NCI-H2081 treated with DMSO at 0.1 percent for 48 hours (cell line): ENCODE measurements around the gene EMSY.
"Not testable (repeated sequence)": the region's sequence is repeated elsewhere in the genome, so short reads cannot be mapped to it uniquely, and the experiment has no call there.

ENCODE experiments used
- DNase-seq: peaks from one replicate; lab custom pipeline; 2025; lab: John Stamatoyannopoulos, UW

EMSY gene, protein sequence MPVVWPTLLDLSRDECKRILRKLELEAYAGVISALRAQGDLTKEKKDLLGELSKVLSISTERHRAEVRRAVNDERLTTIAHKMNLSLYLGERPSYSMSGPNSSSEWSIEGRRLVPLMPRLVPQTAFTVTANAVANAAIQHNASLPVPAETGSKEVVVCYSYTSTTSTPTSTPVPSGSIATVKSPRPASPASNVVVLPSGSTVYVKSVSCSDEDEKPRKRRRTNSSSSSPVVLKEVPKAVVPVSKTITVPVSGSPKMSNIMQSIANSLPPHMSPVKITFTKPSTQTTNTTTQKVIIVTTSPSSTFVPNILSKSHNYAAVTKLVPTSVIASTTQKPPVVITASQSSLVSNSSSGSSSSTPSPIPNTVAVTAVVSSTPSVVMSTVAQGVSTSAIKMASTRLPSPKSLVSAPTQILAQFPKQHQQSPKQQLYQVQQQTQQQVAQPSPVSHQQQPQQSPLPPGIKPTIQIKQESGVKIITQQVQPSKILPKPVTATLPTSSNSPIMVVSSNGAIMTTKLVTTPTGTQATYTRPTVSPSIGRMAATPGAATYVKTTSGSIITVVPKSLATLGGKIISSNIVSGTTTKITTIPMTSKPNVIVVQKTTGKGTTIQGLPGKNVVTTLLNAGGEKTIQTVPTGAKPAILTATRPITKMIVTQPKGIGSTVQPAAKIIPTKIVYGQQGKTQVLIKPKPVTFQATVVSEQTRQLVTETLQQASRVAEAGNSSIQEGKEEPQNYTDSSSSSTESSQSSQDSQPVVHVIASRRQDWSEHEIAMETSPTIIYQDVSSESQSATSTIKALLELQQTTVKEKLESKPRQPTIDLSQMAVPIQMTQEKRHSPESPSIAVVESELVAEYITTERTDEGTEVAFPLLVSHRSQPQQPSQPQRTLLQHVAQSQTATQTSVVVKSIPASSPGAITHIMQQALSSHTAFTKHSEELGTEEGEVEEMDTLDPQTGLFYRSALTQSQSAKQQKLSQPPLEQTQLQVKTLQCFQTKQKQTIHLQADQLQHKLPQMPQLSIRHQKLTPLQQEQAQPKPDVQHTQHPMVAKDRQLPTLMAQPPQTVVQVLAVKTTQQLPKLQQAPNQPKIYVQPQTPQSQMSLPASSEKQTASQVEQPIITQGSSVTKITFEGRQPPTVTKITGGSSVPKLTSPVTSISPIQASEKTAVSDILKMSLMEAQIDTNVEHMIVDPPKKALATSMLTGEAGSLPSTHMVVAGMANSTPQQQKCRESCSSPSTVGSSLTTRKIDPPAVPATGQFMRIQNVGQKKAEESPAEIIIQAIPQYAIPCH (N-terminal part only)

GRCh38 chr11:76444384-76445120, at the start of gene EMSY:
Gene EMSY, plus strand, starts transcription at chr11:76445018. Its CDS starts 1,921 bp downstream, at chr11:76446939.
- DNase-seq = peak; percentile 93

- no peak for DNase-seq
These were observed 49.5 kb upstream of the EMSY start for GRCh38 chr11:76395296-76395695.

DNA sequence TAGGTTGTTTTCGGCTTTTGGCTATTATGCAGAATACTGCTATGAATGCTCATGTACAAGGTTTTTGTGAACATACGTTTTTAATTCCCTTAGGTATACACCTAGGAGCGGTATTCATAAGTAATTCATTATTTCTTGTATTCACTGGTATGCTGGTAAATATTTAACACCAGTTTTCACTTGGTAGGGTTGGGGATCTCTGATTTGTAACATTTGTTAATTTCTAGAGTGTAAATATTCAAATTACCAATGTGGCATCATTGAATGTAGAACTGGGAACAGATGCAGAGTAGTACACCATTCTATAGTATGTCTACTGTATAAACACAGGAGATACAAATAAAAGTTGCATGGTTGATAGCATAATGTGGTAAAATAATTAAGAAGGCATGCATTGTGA, 47.4 kb upstream of the EMSY start:
- no peak for DNase-seq

DNA sequence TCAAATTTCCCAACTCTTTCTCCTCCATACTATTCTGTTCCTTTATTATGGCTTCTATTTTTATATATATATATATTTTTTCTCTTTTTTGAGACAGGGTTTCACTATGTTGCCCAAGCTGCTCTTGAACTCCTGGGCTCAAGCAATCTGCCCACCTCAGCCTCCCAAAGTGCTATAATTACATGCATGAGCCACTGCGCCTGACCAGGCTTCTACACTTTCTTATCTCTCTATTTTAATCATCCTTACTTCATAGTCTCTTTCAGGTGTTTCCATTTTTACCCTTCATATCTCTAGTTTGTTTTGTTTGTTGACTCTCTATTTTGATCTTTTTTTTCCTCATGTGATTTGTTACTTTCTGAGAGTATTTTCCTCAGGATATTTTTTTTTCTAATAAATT, 43.9 kb upstream of the EMSY start:
- DNase-seq = no peak

GRCh38 chr11:76401484-76401883, 43.3 kb upstream of the EMSY start:
- not testable (repeated sequence) for DNase-seq

- DNase-seq = no peak
These were observed 38.5 kb upstream of the EMSY start for GRCh38 chr11:76406359-76406758.

DNA sequence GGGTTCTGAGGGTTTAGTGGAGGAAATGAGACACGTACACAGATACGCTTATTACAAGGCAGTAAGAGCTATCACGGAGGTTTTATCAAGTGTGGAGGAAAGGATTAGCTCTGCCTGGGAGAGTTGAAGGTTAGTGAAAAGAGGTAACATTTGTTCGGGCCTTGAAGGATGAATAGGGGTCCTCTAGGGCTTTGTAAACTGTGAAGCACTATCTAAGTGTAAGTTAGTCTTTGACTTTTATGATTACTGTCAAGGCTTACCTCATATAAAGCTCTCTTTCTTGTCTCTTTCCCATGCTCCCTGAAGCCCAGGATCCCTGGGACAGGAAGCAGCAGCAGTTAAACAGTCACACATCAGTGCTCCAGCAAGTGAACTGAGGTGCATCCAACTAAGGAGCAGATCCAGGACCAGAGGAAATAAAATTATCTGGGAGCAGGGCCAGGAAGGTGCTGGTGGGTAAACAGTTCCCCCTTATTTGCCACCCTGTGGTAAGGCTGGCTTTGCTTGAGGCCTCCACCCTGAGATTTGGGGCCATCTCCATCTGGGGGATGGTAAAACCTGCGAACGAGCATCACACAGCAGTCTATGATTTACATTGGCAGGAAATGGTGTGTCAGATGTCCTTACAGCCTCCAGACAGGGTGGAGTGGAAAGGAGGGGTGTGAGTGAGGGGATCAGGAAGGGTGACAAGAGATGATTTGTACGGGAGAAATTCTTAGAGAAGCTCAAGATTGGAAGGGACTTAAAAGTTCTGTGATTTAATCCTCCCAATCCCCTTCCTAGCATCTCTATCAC, 36.5 kb upstream of the EMSY start:
- DNase-seq = peak; percentile 47

GRCh38 chr11:76410851-76411357, 33.9 kb upstream of the EMSY start:
- DNase-seq = no peak

DNA sequence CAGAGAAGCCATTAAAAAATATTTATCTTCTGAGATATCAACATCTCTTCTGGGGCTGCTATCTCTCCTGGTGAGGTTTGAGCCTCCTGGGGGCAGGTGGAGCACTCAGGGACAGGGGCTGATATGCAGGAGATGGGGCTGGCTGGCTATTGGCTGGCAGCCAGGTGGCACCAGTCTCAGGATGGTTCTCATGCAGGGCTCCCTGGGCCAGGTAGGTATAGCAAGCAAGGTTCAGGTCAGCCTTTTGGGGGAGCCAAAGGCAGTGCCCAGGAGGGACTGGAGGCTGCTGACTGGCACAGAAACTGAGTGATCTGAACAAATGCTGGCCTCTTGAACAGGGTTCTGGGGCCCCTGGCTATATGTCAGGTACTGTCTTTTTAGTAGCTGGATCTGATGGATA, 29.7 kb upstream of the EMSY start:
- no peak for DNase-seq

DNA sequence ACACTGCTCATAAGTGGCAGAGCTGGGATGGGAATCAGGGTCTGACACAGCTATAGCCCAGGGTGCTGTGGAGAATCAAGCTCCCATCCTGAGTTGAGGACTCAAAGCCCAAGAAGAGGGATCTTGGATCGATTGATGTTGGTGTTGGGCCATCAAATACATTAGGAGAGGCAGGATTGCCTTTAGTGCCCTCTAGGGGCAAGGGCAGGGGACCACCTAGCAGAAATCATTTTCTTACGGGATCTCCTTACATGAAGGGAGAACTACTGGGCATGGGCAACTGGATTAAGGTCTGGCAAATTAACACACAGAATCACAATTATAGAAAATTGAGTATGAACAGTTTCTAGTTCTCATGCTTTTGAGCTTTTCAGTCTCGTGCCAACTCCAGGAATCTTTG, 24.9 kb upstream of the EMSY start:
- no peak for DNase-seq

GRCh38 chr11:76424379-76424778, 20.4 kb upstream of the EMSY start:
- DNase-seq = no peak

DNA sequence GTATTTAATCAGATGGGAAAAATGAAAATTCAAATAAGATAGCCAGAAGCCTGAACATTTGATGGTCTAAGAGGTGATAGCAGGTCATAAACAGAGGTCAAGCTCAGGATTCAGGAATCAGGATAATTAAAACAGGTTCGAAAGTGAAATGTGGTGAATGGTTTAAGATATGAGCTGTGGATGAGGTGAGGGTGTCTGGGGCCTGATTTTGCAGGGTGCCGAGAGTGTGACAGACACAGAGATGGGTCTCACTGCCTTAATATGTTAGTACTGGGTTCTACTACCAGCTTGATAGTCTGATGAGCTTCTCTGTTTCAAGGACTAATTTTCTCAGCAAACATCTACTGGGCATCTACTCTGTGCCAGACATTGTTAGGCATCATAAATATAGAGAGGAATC, 19.9 kb upstream of the EMSY start:
- DNase-seq = no peak

GRCh38 chr11:76426660-76427059, 18.2 kb upstream of the EMSY start:
- DNase-seq = no peak

DNA sequence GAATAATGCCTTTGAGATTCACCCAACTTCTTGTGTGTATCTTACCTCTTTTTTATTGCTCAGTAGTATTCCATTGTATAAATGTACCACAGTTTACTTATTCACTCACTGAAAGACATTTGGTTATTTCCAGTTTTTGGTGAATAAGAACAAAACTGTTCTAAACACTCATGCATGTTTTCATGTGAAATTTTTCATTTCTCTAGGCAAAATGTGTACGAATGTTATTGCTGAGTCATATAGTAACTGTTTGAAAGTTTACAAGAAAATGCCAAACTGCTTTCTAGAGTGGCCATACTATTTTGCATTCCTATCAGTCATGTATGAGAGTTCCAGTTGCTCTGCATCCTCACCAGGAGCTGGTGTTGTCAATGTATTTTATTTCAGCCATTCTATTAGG, 8.8 kb upstream of the EMSY start:
- DNase-seq = no peak

GRCh38 chr11:76443268-76443980, 1.4 kb upstream of the EMSY start:
- DNase-seq = no peak

DNA sequence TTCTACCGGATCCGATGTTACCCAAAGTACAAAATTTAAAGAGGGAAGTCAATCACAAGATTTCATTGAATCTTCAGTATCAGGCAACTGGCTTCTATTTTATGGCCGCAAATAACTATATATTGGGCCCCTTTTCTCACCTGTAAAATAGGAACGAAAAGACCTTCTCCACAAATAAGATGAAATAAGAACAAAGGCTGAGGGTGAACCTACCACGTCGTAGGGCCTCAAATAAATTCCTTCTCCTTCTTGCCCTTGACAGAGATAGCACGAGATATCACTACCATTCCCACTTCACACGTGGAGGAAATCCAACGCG, 794 bp upstream of the EMSY start:
- DNase-seq = no peak

GRCh38 chr11:76445121-76446084, 585 bp downstream of the EMSY start:
- peak; percentile 19 for DNase-seq

- no peak for DNase-seq
These were observed 3.7 kb downstream of the EMSY start for GRCh38 chr11:76448506-76448905.

DNA sequence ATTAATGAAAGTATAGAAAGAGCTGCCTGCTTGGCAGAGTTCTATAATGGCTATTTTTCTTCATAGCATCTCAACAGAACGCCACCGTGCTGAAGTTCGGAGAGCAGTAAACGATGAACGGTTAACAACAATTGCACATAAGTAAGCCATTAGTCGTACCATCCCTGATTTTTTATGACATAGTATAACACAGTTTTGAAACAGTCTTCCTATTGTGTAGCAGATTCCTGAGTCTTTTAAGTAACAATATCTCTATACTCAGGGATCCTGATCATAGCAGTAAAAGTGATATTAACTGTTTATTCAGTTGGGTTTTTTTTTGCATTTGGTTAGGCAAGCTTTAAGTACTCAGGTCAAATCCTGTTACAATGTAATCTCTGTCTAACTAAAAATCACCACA, 8.4 kb downstream of the EMSY start:
- DNase-seq = no peak
